Right lobe of liver (tissue), 4 donors: Measurements from ENCODE around the gene PNPLA1.

ENCODE experiments used
- CTCF ChIP-seq, 4 donors: fragments of 200-600 bp in 3 of 4; fragments of 450-650 bp in 1 of 4; IDR thresholded peaks; one replicate each; pipeline versions ENCODE4 v1.5.1 to v1.8.0; 2016 to 2022; ENCODE audit warnings: antibody characterized with exemption in 4 of 4, mild to moderate bottlenecking in 2 of 4
- POLR2A ChIP-seq: fragments of 450-650 bp; IDR thresholded peaks from one replicate; pipeline ENCODE4 v1.6.1; 2017; ENCODE audit warnings: antibody characterized with exemption, mild to moderate bottlenecking
- donor health status: DM: no; HTN: no; CAD: no.
- donor health status: DM: no; HTN: no; CAD: no.
- donor health status: DM: no; HTN: yes; CAD: no.

GRCh38 chr6:36292170-36292569, 22.3 kb downstream of the PNPLA1 start:
- TF ChIP-seq CTCF (IDR thresholded peaks at IDR 0.05) (no peak), POLR2A (no peak)
